Left renal cortex interstitium (tissue), 4 donors: ENCODE data around the gene DACT3. TPM values are rescaled to one million over a fixed set of nuclear protein-coding genes. Genes with fewer than 3 reads are reported as not detected.
"Not testable (repeated sequence)": the region's sequence is repeated elsewhere in the genome, so short reads cannot be mapped to it uniquely, and the experiment has no call there.

Experiments
- DNase-seq, 4 donors: peaks; one replicate each; pipeline ENCODE4 v3.0.0-alpha.2; 2013; ENCODE audit warnings: low read depth in 4 of 4, low spot score in 2 of 4, missing footprints in 1 of 4
- polyA plus RNA-seq, 4 donors: library from polyadenylated mRNA; unstranded; fragments of 120-200 nt; gene quantifications; one replicate each; pipeline ENCODE4 v1.2.1, GENCODE V29; 2013; ENCODE audit not compliant: insufficient read length in 4 of 4

DACT3 gene
- polyA plus RNA-seq, 4 donors = 24.0 to 33.8 (median 30.0) TPM

- DNase-seq = no peak
These were observed 24.8 kb downstream of the DACT3 start, which contains the start of gene GNG8 for GRCh38 chr19:46635920-46636761. TSS of gene GNG8 (minus strand) at chr19:46636202. CDS start at chr19:46634682, 1,520 bp downstream.

GRCh38 chr19:46634656-46635218 is 26.2 kb downstream of the DACT3 start:
- no peak for DNase-seq

GRCh38 chr19:46634045-46634655 is 26.8 kb downstream of the DACT3 start:
- no peak for DNase-seq

- no peak for DNase-seq
These were observed 27.9 kb downstream of the DACT3 start for GRCh38 chr19:46633130-46633529.

- no peak for DNase-seq
These were observed 29.5 kb downstream of the DACT3 start for GRCh38 chr19:46631481-46631880.

GRCh38 chr19:46630586-46631205 is 30.3 kb downstream of the DACT3 start:
- DNase-seq = no peak

GRCh38 chr19:46629546-46630025 is 31.4 kb downstream of the DACT3 start:
- DNase-seq = no peak

GRCh38 chr19:46628970-46629369 is 32.0 kb downstream of the DACT3 start:
- not testable (repeated sequence) for DNase-seq

GRCh38 chr19:46626446-46626845 is 34.5 kb downstream of the DACT3 start:
- no peak for DNase-seq

- DNase-seq = no peak
These were observed 35.3 kb downstream of the DACT3 start for GRCh38 chr19:46625731-46626130.

GRCh38 chr19:46624958-46625661 is 35.9 kb downstream of the DACT3 start, which contains the start of gene PTGIR:
TSS of gene PTGIR (minus strand) at chr19:46625089. CDS start at chr19:46624225, 864 bp downstream.
- DNase-seq = no peak

- DNase-seq = no peak
These were observed 37.0 kb downstream of the DACT3 start for GRCh38 chr19:46623915-46624502.

- no peak for DNase-seq
These were observed 38.9 kb downstream of the DACT3 start for GRCh38 chr19:46622118-46622446.

GRCh38 chr19:46621191-46622117 is 39.5 kb downstream of the DACT3 start:
- DNase-seq = no peak

- no peak for DNase-seq
These were observed 40.3 kb downstream of the DACT3 start for GRCh38 chr19:46620716-46621115.

GRCh38 chr19:46620267-46620666 is 40.7 kb downstream of the DACT3 start:
- DNase-seq = no peak

GRCh38 chr19:46618670-46619231 is 42.2 kb downstream of the DACT3 start:
- no peak for DNase-seq

- no peak for DNase-seq
These were observed 43.4 kb downstream of the DACT3 start for GRCh38 chr19:46617601-46618000.
